ENCODE data around the gene CCDC186. TPM values are rescaled to one million over a fixed set of nuclear protein-coding genes. Genes with fewer than 3 reads are reported as not detected.

The CCDC186 gene
- 10 to 100 TPM; 15.2 to 21.5 TPM for total RNA-seq

DNA sequence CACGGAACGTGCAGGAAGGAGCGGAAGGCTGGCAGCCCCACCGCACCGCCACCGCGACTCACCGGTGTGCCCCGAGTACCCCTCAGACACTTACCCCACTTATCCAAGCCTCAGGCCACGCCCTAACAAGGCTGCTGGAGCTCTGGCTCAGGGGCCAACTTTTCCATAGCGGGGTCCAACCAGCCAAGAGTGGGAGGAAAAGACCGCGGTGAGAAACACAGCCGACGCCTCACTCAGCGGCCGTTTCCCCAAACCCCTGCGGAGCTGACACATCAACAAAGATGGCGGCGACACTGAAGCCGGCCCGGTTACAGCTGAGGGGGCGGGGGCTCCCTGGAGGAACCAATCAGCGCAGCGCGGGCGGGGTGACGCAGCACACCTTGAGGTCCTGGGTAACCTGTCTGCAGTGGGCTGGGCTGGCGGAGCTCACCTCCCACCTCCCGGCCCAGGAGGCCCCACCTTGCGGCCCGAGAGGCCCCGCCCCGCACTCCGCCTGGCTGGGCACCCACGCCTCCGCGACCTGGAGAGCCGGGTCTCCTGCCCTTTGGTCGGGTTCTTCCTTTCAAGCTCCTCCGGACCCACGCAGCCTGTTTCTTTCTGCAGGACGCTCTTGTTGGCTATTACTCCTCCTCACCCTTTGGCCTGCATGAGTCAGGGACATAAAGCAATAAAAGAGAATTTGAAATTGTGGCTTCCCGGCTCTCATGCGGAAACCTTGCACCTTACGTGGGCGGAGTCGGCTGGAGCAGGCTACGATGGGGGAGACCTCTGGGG lies at the start of gene CCDC186:
Gene CCDC186, minus strand, starts transcription at position 283 of the 774 bp plus-strand sequence. CDS start 10,935 bp downstream, outside the sequence.
- no peaks in the 10 kb centered on the region for H3K27me3 ChIP-seq (replicated peaks; ENCODE audit: insufficient read depth)
- H3K36me3 ChIP-seq, result no peaks in the 10 kb centered on the region
- TF ChIP-seq, protein P1, sequence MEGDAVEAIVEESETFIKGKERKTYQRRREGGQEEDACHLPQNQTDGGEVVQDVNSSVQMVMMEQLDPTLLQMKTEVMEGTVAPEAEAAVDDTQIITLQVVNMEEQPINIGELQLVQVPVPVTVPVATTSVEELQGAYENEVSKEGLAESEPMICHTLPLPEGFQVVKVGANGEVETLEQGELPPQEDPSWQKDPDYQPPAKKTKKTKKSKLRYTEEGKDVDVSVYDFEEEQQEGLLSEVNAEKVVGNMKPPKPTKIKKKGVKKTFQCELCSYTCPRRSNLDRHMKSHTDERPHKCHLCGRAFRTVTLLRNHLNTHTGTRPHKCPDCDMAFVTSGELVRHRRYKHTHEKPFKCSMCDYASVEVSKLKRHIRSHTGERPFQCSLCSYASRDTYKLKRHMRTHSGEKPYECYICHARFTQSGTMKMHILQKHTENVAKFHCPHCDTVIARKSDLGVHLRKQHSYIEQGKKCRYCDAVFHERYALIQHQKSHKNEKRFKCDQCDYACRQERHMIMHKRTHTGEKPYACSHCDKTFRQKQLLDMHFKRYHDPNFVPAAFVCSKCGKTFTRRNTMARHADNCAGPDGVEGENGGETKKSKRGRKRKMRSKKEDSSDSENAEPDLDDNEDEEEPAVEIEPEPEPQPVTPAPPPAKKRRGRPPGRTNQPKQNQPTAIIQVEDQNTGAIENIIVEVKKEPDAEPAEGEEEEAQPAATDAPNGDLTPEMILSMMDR (IDR thresholded peaks at IDR 0.05), result no peak
- peaks cover 5 to 13% of the 10 kb centered on the region in 2 donors for H3K4me1 ChIP-seq (ENCODE audit: control insufficient read depth in 1 of 2, low read depth in 2 of 2)
- peak; percentile 89 for DNase-seq (ENCODE audit: low spot score)
- peak; percentile 83 for ATAC-seq (ENCODE audit: insufficient number of reproducible peaks, low FRiP score, low read depth)
- H3K9me3 ChIP-seq, result no peaks in the 10 kb centered on the region
- H3K4me3 ChIP-seq, result peak within 1 kb of the TSS; percentile 100
- peak within 1 kb of the TSS; percentile 78 to 93 for H3K27ac ChIP-seq

DNA sequence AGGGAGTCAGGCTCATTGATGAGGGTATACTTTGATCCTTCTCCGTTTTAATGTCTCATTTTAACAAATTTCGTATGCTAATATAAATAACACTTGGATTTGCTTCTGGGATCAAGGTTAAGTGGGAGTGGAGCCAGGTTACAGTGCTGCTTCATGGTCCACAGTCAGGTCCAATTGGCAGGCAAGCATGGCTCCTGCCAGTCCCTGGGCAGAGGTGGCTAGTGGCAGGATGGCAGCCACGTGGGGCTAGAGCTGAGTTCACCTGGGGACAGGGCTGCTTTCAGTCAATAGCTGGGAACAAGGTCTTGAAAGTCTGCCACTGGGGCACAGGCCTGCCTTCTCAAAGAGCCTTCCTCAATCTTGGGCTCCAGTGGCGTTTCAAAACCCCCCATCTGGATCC lies 49.1 kb upstream of the CCDC186 start:
- ATAC-seq (ENCODE audit: insufficient number of reproducible peaks, low FRiP score, low read depth) (no peak), DNase-seq (ENCODE audit: low spot score) (no peak)
- no peak overlapping the region for H3K27ac ChIP-seq
- no peak overlapping the region for H3K4me3 ChIP-seq
- TF ChIP-seq, protein P1 (IDR thresholded peaks at IDR 0.05), result no peak
- H3K4me1 ChIP-seq (ENCODE audit: control insufficient read depth in 1 of 2, low read depth in 2 of 2), result no peaks in the 10 kb centered on the region
- H3K9me3 ChIP-seq, result no peaks in the 10 kb centered on the region
- no peaks in the 10 kb centered on the region for H3K27me3 ChIP-seq (replicated peaks; ENCODE audit: insufficient read depth)
- no peaks in the 10 kb centered on the region for H3K36me3 ChIP-seq

DNA sequence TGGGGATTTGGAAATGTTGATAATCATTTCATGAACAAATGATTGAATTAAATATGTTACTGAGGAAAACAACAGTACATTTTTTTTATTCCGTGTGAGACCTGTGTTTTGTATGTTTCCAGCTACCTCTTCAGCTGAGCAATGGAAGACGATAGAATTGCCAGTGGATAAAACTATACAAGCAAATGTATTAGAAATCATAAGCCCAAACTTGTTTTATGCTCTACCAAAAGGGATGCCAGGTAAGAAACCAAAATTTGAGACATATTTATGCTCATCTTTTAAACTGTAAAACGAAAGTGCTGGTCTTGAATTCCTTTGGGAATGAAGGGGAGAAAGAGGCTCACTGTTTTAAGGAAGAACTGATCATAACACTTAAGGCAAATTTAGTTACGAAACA lies 47.2 kb upstream of the CCDC186 start:
- no peak overlapping the region for H3K27ac ChIP-seq
- no peak overlapping the region for H3K4me3 ChIP-seq
- no peaks in the 10 kb centered on the region for H3K27me3 ChIP-seq (replicated peaks; ENCODE audit: insufficient read depth)
- H3K9me3 ChIP-seq, result no peaks in the 10 kb centered on the region
- no peaks in the 10 kb centered on the region for H3K36me3 ChIP-seq
- DNase-seq (ENCODE audit: low spot score) (no peak), ATAC-seq (ENCODE audit: insufficient number of reproducible peaks, low FRiP score, low read depth) (no peak)
- no peaks in the 10 kb centered on the region for H3K4me1 ChIP-seq (ENCODE audit: control insufficient read depth in 1 of 2, low read depth in 2 of 2)
- TF ChIP-seq, protein P1 (IDR thresholded peaks at IDR 0.05), result no peak

DNA sequence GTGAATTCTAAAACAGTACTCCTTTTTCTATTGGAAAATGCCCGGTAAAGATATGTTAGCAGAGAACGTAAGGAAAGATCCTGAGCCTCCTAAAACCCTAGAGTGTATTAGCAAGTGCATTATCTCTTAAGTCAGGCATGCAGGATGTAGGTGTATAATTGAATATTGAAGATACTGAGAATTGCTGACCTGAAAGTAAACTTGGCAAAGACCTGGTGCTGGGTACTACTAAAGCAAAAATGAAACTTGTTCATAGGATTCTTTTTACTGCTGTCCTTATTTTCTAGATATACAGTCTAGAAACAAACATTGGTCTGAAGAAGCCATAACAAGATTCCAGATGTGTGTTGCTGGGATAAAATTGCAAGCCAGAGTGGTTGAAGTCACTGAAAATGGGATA lies 46.3 kb upstream of the CCDC186 start:
- H3K36me3 ChIP-seq, result no peaks in the 10 kb centered on the region

DNA sequence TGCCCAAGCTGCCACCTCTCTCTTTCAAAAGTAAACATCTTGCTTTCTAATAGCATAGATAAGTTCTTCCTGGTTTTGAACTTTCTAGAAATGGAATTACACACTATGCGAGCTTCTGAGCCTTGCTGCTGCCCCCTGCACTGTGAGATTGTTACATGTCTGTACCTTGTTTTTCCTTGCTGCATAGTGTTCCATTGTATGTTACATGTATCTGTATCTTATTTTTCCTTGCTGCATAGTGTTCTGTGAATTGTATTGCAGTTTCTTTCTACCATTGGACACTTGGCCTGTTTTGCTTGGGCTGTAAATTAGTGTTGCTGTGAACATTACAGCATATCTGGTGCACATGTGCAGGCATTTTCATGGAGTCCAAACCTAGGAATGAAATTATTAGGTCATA lies 41.0 kb upstream of the CCDC186 start:
- ATAC-seq (ENCODE audit: insufficient number of reproducible peaks, low FRiP score, low read depth), result no peak
- no peak for DNase-seq (ENCODE audit: low spot score)
- no peaks in the 10 kb centered on the region for H3K27me3 ChIP-seq (replicated peaks; ENCODE audit: insufficient read depth)
- H3K27ac ChIP-seq, result no peak overlapping the region
- TF ChIP-seq, protein P1 (IDR thresholded peaks at IDR 0.05), result no peak
- no peaks in the 10 kb centered on the region for H3K4me1 ChIP-seq (ENCODE audit: control insufficient read depth in 1 of 2, low read depth in 2 of 2)
- no peaks in the 10 kb centered on the region for H3K9me3 ChIP-seq
- no peak overlapping the region for H3K4me3 ChIP-seq
- no peaks in the 10 kb centered on the region for H3K36me3 ChIP-seq

More for the DNA sequence above, 46.3 kb upstream of the CCDC186 start:
- Histone ChIP-seq H3K4me3 (no peak overlapping the region), H3K27ac (no peak overlapping the region), H3K9me3 (no peaks in the 10 kb centered on the region), H3K4me1 (ENCODE audit: control insufficient read depth in 1 of 2, low read depth in 2 of 2) (no peaks in the 10 kb centered on the region), H3K27me3 (replicated peaks; ENCODE audit: insufficient read depth) (no peaks in the 10 kb centered on the region)
- ATAC-seq (ENCODE audit: insufficient number of reproducible peaks, low FRiP score, low read depth), result no peak
- no peak for DNase-seq (ENCODE audit: low spot score)
- TF ChIP-seq, protein P1 (IDR thresholded peaks at IDR 0.05), result no peak

Data from thoracic aorta (tissue), 2 donors.